ENCODE data around the gene GFER. TPM values are rescaled to one million over a fixed set of nuclear protein-coding genes. Genes with fewer than 3 reads are reported as not detected.
A peak's percentile ranks its signal among the peaks of the same experiment; 100 is the strongest.
"Not testable (repeated sequence)": the region's sequence is repeated elsewhere in the genome, so short reads cannot be mapped to it uniquely, and the experiment has no call there.

Gene GFER
- total RNA-seq, 8 experiments from 2014 or later: 14.4 to 37.3 (median 25.2) TPM

DNA sequence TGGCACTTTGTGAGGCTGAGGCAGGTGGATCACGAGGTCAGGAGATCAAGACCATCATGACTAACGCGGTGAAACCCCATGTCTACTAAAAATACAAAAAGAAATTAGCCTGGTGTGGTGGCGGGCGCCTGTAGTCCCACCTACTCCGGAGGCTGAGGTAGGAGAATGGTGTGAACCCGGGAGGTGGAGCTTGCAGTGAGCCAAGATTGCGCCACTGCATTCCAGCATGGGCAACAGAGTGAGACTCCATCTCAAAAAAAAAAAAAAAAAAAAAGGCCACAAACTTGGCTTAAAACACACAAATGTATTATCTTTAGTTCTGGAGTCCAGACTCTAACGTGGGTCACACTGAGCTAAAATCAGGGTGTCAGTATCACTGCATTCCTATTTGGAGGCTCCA, 27.7 kb downstream of the GFER start:
- not testable (repeated sequence) for H3K4me3 ChIP-seq; ATAC-seq (replicated peaks in 6 of 8); H3K27ac ChIP-seq
- peaks cover 23 to 27% of the 10 kb centered on the region in 2 donors for H3K4me1 ChIP-seq (replicated peaks in 1 of 2)
- WGBS, 10 experiments: 71 to 100% (median 84%) methylated on average over 3 to 6 of the region's 9 CpGs
- in situ Hi-C loops (cut with MboI; ENCODE audit: low pct_unique_long_range_greater_than_20kb in 2 of 9, low sequenced_read_pairs in 9 of 9, unreplicated experiment in 9 of 9): loop anchor here in 3 of 9 experiments (25.0 kb wide), 1 partner anchor 126 kb away; the partner anchor contains the start of genes PKD1 (in 3 of the 3) and RAB26 (in 3 of the 3)

DNA sequence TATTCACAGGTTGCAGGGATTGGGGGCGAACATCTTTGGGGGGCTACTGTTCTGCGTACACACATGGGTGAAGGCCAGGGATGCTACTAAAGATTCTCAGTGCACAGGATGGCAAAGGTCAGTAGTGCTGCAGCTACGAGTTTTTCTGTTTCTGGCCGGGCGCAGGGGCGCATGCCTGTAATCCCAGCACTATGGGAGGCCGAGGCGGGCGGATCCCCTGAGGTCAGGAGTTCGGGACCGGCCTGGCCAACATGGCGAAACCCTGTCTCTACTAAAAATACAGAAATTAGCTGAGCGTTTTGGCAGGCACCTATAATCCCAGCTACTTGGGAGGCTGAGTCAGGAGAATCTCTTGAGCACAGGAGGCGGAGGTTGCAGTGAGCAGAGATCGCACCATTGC, 29.5 kb downstream of the GFER start:
- no peak overlapping the region for H3K27ac ChIP-seq
- in situ Hi-C loops (cut with MboI; ENCODE audit: low pct_unique_long_range_greater_than_20kb in 2 of 9, low sequenced_read_pairs in 9 of 9, unreplicated experiment in 9 of 9): loop anchor here in 3 of 9 experiments (25.0 kb wide), 1 partner anchor 124 kb away; the partner anchor contains the start of genes PKD1 (in 3 of the 3) and RAB26 (in 3 of the 3)
- peaks cover 9 to 10% of the 10 kb centered on the region in 2 donors for H3K4me1 ChIP-seq (replicated peaks in 1 of 2)
- H3K4me3 ChIP-seq: no peak overlapping the region
- no peak for ATAC-seq (replicated peaks in 6 of 8)
- whole genome bisulfite sequencing, 10 experiments: 20 to 98% (median 81%) methylated on average over 1 to 8 of the region's 15 CpGs; no CpG with 5 or more reads in 3 of the 10 experiments

DNA sequence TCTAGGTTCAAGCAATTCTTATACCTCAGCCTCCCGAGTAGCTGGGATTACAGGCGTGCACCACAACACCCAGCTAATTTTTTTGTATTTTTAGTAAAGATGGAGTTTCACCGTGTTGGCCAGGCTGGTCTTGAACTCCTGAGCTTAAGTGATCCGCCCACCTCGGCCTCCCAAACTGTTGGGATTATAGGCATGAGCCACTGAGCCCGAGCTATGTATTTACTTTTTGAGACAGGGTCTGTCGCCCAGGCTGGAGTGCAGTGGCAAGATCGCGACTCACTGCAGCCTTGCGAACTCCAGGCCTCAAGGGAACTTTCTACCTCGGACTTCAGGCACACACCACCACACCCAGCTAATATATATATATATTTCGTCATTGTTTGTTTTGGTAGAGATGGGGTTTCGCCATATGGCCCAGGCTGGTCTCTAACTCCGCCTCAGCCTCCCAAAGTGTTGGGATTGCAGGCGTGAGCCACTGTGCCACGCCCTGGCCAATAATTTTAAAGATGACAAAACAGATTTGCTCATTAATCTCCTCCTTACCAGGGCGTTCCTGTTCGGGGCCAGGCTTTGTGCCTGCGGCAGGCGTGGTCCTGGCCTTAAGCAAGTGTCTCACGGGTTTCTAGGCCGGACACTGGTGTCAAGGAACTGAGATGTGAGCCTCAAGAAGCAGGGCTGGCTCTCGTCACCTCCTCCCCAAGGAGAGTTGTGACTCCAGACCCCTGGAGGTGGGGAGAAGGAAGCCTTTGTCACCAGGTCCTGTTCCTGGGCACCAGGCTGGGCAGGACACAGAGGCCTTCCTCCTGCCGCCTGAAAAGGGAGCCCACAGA, 31.3 kb downstream of the GFER start:
- Histone ChIP-seq H3K4me1 (replicated peaks in 1 of 2) (peaks cover 5 to 15% of the 10 kb centered on the region in 2 donors), H3K27ac (no peak overlapping the region), H3K4me3 (no peak overlapping the region)
- ATAC-seq (replicated peaks in 6 of 8): peak in 3 of 8 experiments; percentile 90 to 96 (median 93)
- in situ Hi-C loops (cut with MboI; ENCODE audit: low pct_unique_long_range_greater_than_20kb in 2 of 9, low sequenced_read_pairs in 9 of 9, unreplicated experiment in 9 of 9): loop anchor here in 3 of 9 experiments (25.0 kb wide), 1 partner anchor 122 kb away; the partner anchor contains the start of genes PKD1 (in 3 of the 3) and RAB26 (in 3 of the 3)
- 11 to 100% (median 84%) methylated on average over 2 to 16 of the region's 24 CpGs; no CpG with 5 or more reads in 1 of the 10 experiments for WGBS, 10 experiments

DNA sequence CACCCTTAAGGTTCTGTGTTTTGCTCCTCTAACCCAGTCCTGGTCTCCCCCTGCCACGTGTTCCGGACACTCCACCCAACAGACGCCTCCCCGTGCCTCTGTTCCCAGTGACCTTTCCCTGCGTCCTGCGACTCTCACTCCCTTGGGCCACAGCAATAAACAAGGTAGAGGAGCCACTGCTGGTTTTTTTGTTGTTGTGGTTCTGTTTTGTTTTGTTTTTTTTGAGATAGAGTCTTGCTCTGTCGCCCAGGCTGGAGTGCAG, 31.9 kb downstream of the GFER start:
- peak in 1 of 8 experiments; percentile 4 for ATAC-seq (replicated peaks in 6 of 8)
- peaks cover 0 to 15% of the 10 kb centered on the region in 2 donors for H3K4me1 ChIP-seq (replicated peaks in 1 of 2)
- no peak overlapping the region for H3K27ac ChIP-seq
- H3K4me3 ChIP-seq: no peak overlapping the region
- WGBS, 10 experiments: 40 to 100% (median 86%) methylated on average over 1 to 6 of the region's 7 CpGs; no CpG with 5 or more reads in 4 of the 10 experiments
- in situ Hi-C loops (cut with MboI; ENCODE audit: low pct_unique_long_range_greater_than_20kb in 2 of 9, low sequenced_read_pairs in 9 of 9, unreplicated experiment in 9 of 9): loop anchor here in 3 of 9 experiments (25.0 kb wide), 1 partner anchor 121 kb away; the partner anchor contains the start of genes PKD1 (in 3 of the 3) and RAB26 (in 3 of the 3)

DNA sequence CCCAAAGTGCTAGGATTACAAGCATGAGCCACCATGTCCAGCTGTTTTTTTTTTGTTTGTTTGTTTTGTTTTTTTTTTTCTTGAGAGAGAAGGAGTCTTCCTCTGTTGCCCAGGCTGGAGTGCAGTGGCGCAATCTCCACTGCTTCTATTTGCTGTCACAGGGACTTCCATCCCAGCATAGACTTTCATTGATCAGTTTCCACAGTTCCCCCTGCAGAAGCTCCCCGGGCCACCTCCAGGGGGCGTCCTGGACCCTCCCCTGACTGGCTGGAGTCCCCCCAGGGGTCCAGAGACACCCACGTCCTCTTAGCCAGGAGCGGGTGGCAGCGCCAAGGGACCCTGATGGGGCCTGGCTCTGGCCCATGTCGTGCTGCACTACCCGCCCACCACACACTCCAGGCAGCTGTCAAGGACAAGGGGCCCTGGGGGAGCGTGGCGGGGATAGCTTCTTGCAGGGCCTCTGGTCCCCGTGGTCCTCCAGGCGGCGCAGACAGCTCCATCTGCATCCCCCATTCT, 32.5 kb downstream of the GFER start:
- Histone ChIP-seq H3K27ac (no peak overlapping the region), H3K4me3 (no peak overlapping the region), H3K4me1 (replicated peaks in 1 of 2) (peaks cover 0 to 17% of the 10 kb centered on the region in 2 donors)
- ATAC-seq (replicated peaks in 6 of 8): peak in 4 of 8 experiments; percentile 8 to 17 (median 10)
- 0 to 100% (median 22%) methylated on average over 1 to 7 of the region's 13 CpGs; no CpG with 5 or more reads in 4 of the 10 experiments for WGBS, 10 experiments
- in situ Hi-C loops (cut with MboI; ENCODE audit: low pct_unique_long_range_greater_than_20kb in 2 of 9, low sequenced_read_pairs in 9 of 9, unreplicated experiment in 9 of 9): loop anchor here in 3 of 9 experiments (25.0 kb wide), 1 partner anchor 121 kb away; the partner anchor contains the start of genes PKD1 (in 3 of the 3) and RAB26 (in 3 of the 3)

DNA sequence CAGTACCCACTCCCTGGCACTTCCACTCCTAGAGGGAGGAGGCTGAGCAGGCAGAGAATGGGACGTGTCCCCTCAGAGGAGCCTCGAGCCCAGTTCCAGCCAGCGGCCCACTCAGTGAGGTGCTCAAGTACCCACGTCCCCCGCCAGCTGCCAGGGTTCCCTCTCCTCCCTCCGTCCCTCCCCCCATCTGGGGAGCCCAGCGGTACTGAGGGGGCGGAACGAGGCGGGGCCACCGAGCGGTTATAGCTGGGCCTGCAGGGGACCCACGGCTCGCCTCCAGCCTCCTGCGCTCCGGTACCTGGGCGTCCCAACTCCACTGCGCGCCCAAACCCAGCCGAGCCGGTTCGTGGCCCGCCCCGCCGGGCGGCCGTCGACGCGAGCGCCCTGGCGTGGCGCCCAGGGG, 35.5 kb downstream of the GFER start, which contains the start of gene NPW:
Gene NPW, plus strand, starts transcription at position 268 of the 403 bp plus-strand sequence.
- Histone ChIP-seq H3K4me1 (replicated peaks in 1 of 2) (peaks cover 5 to 29% of the 10 kb centered on the region in 2 donors), H3K4me3 (peak within 1 kb of the TSS in 2 of 5 donors; percentile 10 to 19), H3K27ac (no peak within 1 kb of the TSS)
- ATAC-seq (replicated peaks in 6 of 8): peak in 5 of 8 experiments; percentile 1 to 24 (median 20)
- 5% methylated on average over 12 of the region's 33 CpGs; no CpG with 5 or more reads in 9 of the 10 experiments for WGBS, 10 experiments
- in situ Hi-C loops (cut with MboI; ENCODE audit: low pct_unique_long_range_greater_than_20kb in 2 of 9, low sequenced_read_pairs in 9 of 9, unreplicated experiment in 9 of 9): loop anchor here in 3 of 9 experiments (25.0 kb wide), 1 partner anchor 118 kb away; the partner anchor contains the start of genes PKD1 (in 3 of the 3) and RAB26 (in 3 of the 3)

DNA sequence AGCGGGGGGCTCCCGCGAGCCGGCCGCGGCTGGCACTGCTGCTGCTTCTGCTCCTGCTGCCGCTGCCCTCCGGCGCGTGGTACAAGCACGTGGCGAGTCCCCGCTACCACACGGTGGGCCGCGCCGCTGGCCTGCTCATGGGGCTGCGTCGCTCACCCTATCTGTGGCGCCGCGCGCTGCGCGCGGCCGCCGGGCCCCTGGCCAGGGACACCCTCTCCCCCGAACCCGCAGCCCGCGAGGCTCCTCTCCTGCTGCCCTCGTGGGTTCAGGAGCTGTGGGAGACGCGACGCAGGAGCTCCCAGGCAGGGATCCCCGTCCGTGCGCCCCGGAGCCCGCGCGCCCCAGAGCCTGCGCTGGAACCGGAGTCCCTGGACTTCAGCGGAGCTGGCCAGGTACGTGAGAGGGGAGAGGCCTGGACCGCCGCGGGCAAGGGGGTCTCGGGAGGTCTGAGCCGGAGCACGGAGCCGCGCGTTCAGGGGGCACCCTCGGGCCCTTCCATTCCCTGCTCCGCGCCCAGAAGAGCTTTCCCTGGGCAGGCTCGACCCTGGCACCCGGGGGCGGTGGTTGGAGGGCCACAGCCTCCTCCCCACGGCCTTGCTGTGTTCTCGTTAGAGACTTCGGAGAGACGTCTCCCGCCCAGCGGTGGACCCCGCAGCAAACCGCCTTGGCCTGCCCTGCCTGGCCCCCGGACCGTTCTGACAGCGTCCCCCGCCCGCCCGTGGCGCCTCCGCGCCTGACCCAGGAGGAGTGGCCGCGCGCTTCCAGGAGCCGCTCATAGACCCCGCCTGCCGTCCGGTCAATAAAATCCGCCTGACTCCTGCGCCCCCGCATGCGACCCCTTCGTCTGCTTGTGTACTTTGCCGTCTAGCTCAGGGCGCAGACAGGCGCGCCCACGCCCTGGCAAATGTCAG, 36.2 kb downstream of the GFER start:
- in situ Hi-C loops (cut with MboI; ENCODE audit: low pct_unique_long_range_greater_than_20kb in 2 of 9, low sequenced_read_pairs in 9 of 9, unreplicated experiment in 9 of 9): loop anchor here in 5 of 9 experiments (10.0 to 25.0 kb wide), 2 partner anchors 117 to 125 kb away; partner anchors contain the start of genes RAB26 (in 5 of the 5) and PKD1 (in 3 of the 5)
- H3K4me3 ChIP-seq: peak overlapping the region in 2 of 5 donors; percentile 10 to 19
- 0 to 3% (median 0%) methylated on average over 2 to 9 of the region's 96 CpGs; no CpG with 5 or more reads in 7 of the 10 experiments for WGBS, 10 experiments
- peak in 5 of 8 experiments; percentile 12 to 25 (median 21) for ATAC-seq (replicated peaks in 6 of 8)
- H3K4me1 ChIP-seq (replicated peaks in 1 of 2): peaks cover 5 to 29% of the 10 kb centered on the region in 2 donors
- no peak overlapping the region for H3K27ac ChIP-seq

DNA sequence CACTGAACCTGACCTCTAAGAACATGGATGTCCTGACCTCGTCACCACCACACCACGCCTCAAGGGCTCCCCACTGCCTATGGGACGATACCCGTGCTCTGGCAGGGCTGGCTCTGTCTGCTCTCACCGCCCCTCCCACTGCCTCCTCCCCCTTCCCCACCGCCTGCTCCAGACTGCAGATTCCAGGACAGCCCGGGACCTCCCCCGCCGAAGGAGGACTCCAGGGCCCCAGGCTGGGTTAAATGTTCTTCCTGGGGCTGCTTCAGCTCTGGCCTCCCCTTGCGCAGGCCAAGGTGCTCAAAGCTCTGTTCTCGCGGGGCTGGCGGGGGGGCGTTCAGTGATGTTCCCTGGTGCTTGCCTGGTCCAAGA, 38.7 kb downstream of the GFER start:
- in situ Hi-C loops (cut with MboI; ENCODE audit: low pct_unique_long_range_greater_than_20kb in 2 of 9, low sequenced_read_pairs in 9 of 9, unreplicated experiment in 9 of 9): loop anchor here in 5 of 9 experiments (10.0 to 25.0 kb wide), 2 partner anchors 115 to 122 kb away; partner anchors contain the start of genes RAB26 (in 5 of the 5) and PKD1 (in 3 of the 5)
- H3K4me1 ChIP-seq (replicated peaks in 1 of 2): peaks cover 11 to 34% of the 10 kb centered on the region in 2 donors
- peak in 7 of 8 experiments; percentile 18 to 48 (median 42) for ATAC-seq (replicated peaks in 6 of 8)
- peak overlapping the region in 1 of 2 donors; percentile 57 for H3K27ac ChIP-seq
- peak overlapping the region in 4 of 5 donors; percentile 2 to 22 (median 13) for H3K4me3 ChIP-seq
- no CpG with 5 or more reads among the region's 14 CpGs for WGBS, 10 experiments

DNA sequence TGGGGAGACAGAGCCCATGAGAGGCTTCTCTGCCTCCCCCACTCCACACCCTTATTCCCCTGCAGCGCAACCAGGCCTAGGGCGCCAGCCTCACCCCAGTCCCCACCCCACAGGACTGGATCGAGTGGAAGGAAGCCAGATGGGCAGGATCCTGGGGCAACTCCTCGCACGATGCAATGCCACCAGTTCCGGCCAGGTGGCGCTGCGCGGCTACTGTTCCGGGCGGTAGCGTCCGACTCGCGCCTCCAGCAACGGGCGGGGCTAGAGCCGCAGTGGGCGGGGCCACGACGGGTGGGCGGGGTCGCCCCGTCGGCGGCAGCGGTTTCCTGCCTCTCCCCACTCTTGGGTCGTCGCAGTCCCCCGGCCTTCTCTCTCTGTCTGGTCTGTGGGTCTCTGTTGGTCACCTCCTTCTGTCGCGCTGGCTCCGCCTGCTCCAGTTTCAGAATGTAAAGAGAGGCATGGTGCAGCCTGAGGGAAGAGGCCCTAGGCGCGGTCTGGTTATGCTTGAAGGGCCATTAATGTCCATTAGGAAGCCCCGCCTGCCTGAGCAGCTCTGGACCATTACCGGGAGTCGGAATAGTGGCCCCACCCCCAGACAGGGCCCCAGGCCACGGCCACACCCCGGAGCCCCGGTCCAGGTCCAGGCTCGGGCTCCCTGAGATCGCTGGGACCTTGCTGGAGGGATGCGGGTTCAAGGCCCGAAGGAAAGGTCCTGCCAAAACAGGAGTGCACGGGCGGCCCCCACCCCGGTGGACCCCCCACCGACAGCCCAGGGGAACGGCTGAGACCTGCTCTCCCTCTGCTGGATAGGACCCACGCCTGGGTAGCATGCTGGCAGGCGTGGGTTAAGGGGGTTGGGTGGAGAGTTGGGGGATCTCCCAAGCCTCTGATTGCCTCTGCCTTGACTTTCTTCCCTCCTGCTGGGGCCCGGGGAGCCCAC, 39.4 kb downstream of the GFER start:
- in situ Hi-C loops (cut with MboI; ENCODE audit: low pct_unique_long_range_greater_than_20kb in 2 of 9, low sequenced_read_pairs in 9 of 9, unreplicated experiment in 9 of 9): loop anchor here in 5 of 9 experiments (10.0 to 25.0 kb wide), 2 partner anchors 114 to 121 kb away; partner anchors contain the start of genes RAB26 (in 5 of the 5) and PKD1 (in 3 of the 5)
- peak overlapping the region in 1 of 2 donors; percentile 57 for H3K27ac ChIP-seq
- H3K4me1 ChIP-seq (replicated peaks in 1 of 2): peaks cover 11 to 34% of the 10 kb centered on the region in 2 donors
- H3K4me3 ChIP-seq: peak overlapping the region; percentile 2 to 22 (median 9)
- WGBS, 10 experiments: 0 to 60% methylated on average over 1 of the region's 53 CpGs; no CpG with 5 or more reads in 8 of the 10 experiments
- ATAC-seq (replicated peaks in 6 of 8): peak; percentile 70 to 83 (median 74)

DNA sequence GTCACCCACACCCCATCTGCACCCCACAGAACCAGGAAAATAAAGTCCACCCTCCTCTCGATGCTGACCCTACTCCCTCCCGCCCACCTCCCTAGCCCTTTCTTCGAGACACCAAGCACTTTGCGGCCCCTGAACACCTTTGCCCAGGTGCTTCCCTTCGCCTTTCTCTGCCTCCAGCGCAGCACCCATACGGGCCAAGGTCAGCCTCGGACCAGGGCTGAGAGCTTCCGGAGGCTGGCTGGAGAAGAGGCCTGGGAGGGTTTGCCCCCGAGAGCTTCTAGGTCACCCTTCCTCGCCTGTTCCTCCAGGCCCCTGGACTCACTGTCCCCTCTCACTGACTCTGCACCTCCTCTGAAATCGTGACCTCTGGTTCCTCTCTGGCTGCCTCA, 40.0 kb downstream of the GFER start:
- Histone ChIP-seq H3K27ac (peak overlapping the region in 1 of 2 donors; percentile 28), H3K4me3 (no peak overlapping the region), H3K4me1 (replicated peaks in 1 of 2) (peaks cover 11 to 34% of the 10 kb centered on the region in 2 donors)
- WGBS, 10 experiments: 60 to 100% (median 84%) methylated on average over 1 to 5 of the region's 12 CpGs; no CpG with 5 or more reads in 3 of the 10 experiments
- in situ Hi-C loops (cut with MboI; ENCODE audit: low pct_unique_long_range_greater_than_20kb in 2 of 9, low sequenced_read_pairs in 9 of 9, unreplicated experiment in 9 of 9): loop anchor here in 5 of 9 experiments (10.0 to 25.0 kb wide), 2 partner anchors 113 to 121 kb away; partner anchors contain the start of genes RAB26 (in 5 of the 5) and PKD1 (in 3 of the 5)
- ATAC-seq (replicated peaks in 6 of 8): no peak

All from motor neuron (in vitro differentiated cells).